Body of pancreas (tissue), 4 donors: ENCODE measurements around the gene CBFB. TPM values are rescaled to one million over a fixed set of nuclear protein-coding genes. Genes with fewer than 3 reads are reported as not detected.
"Not testable (repeated sequence)": the region's sequence is repeated elsewhere in the genome, so short reads cannot be mapped to it uniquely, and the experiment has no call there.

Experiments used
- ATAC-seq: fragments of 150-250 bp; one replicate; pipeline ENCODE4 v1.9.1; 2016
- DNase-seq, 4 donors: peaks; one replicate each; pipeline ENCODE4 v3.0.0-alpha.2; 2019
- H3K27ac ChIP-seq, 4 donors: fragments of 200-600 bp; sonication (generic); 1 replicate in 3 of 4; 2 replicates in 1 of 4; pipeline versions ENCODE4 v1.5.1 to v1.6.1; 2016 to 2019; ENCODE audit warnings: mild to moderate bottlenecking in 1 of 4, mixed read lengths in 1 of 4, moderate library complexity in 1 of 4
- H3K27me3 ChIP-seq, 2 donors: fragments of 200-600 bp; sonication (generic); one replicate each; pipeline ENCODE4 v1.6.0; 2016; ENCODE audit warnings: mild to moderate bottlenecking in 1 of 2
- H3K36me3 ChIP-seq, 2 donors: fragments of 200-600 bp; sonication (generic); replicated peaks in 1 of 2; 2 replicates each; pipeline ENCODE4 v1.5.1; 2016; ENCODE audit warnings: low read depth in 2 of 2; ENCODE audit not compliant: insufficient read depth in 1 of 2
- H3K4me1 ChIP-seq: fragments of 200-600 bp; sonication (generic); one replicate; pipeline ENCODE4 v1.6.0; 2016
- H3K4me3 ChIP-seq, 2 donors: fragments of 200-600 bp; sonication (generic); 1 replicate in 1 of 2; 2 replicates in 1 of 2; pipeline ENCODE4 v1.5.1; 2016 to 2019
- H3K9me3 ChIP-seq, 3 donors: fragments of 200-600 bp; sonication (generic); 1 replicate in 2 of 3; 2 replicates in 1 of 3; pipeline ENCODE4 v1.5.1; 2016
- CTCF ChIP-seq, 7 experiments: fragments of 450-650 bp in 4 of 7; fragments of 200-600 bp in 3 of 7; sonication (generic) in 3 of 7; IDR thresholded peaks; one replicate each; pipeline ENCODE4 v1.5.1; 2016 to 2019; ENCODE audit warnings: antibody characterized with exemption in 7 of 7
- POLR2A ChIP-seq, 3 donors: fragments of 450-650 bp; IDR thresholded peaks; one replicate each; pipeline ENCODE4 v1.6.1; 2016; ENCODE audit warnings: antibody characterized with exemption in 3 of 3, mild to moderate bottlenecking in 2 of 3
- WGBS, 2 donors: methylation state at CpG; one replicate each; pipeline ENCODE4 v1.1.5; 2017; 5-methylcytosine and 5-hydroxymethylcytosine counted together
- intact Hi-C: fragments of 100-400 bp; cut with DNase I; formaldehyde crosslinking; loops from one replicate; pipeline ENCODE4 v1.15.1; 2023
- total RNA-seq, 2 donors: library from RNA; depleted of rRNA; stranded (reverse); fragments of >200 nt; gene quantifications; one replicate each; pipeline ENCODE4 v1.1.0, GENCODE V29; 2016

Gene CBFB
- total RNA-seq, 2 donors from 2014 or later, result 28.0 to 41.9 TPM

GRCh38 chr16:66988197-66988788 lies 40.7 kb upstream of the CBFB start, which contains the start of gene CES4A:
Gene CES4A (plus strand): TSS chr16:66988589. CDS start chr16:66988773, 184 bp downstream.
- DNase-seq (peak in 2 of 4 donors; percentile 49 to 60), ATAC-seq (peak; percentile 65)
- H3K9me3 ChIP-seq, result no peaks in the 10 kb centered on the region
- TF ChIP-seq CTCF (IDR thresholded peaks at IDR 0.05), result no peak
- TF ChIP-seq POLR2A (IDR thresholded peaks at IDR 0.05), result no peak
- H3K36me3 ChIP-seq, result no peaks in the 10 kb centered on the region
- H3K27ac ChIP-seq, result peak within 1 kb of the TSS in 1 of 4 donors; percentile 18
- WGBS, 2 donors, result 62 to 66% methylated on average over 8 to 11 of the region's 11 CpGs
- H3K4me3 ChIP-seq, result no peak within 1 kb of the TSS
- H3K4me1 ChIP-seq, result peaks cover 10% of the 10 kb centered on the region
- no peaks in the 10 kb centered on the region for H3K27me3 ChIP-seq
- intact Hi-C loops, result no loop called here

- intact Hi-C loops, result no loop called here
- Histone ChIP-seq H3K36me3 (no peaks in the 10 kb centered on the region), H3K9me3 (no peaks in the 10 kb centered on the region), H3K27me3 (no peaks in the 10 kb centered on the region), H3K4me3 (no peak overlapping the region), H3K27ac (no peak overlapping the region), H3K4me1 (peaks cover 23% of the 10 kb centered on the region)
- no peak for DNase-seq
- 72 to 81% methylated on average over 2 of the region's 2 CpGs for WGBS, 2 donors
- no peak for ATAC-seq
- TF ChIP-seq CTCF (IDR thresholded peaks at IDR 0.05) (no peak), POLR2A (IDR thresholded peaks at IDR 0.05) (no peak)
These were observed 37.3 kb upstream of the CBFB start for GRCh38 chr16:66991545-66992077.

- intact Hi-C loops, DNase-seq: not testable (repeated sequence)
- 88 to 89% methylated on average over 12 of the region's 12 CpGs for WGBS, 2 donors
These were observed 35.4 kb upstream of the CBFB start for GRCh38 chr16:66993558-66993957.

GRCh38 chr16:66996324-66996982 lies 32.5 kb upstream of the CBFB start:
- Histone ChIP-seq H3K9me3 (no peaks in the 10 kb centered on the region), H3K27ac (peak overlapping the region; percentile 83 to 91 (median 87)), H3K36me3 (no peaks in the 10 kb centered on the region), H3K4me1 (peaks cover 52% of the 10 kb centered on the region), H3K4me3 (no peak overlapping the region), H3K27me3 (no peaks in the 10 kb centered on the region)
- 44 to 49% methylated on average over 5 to 6 of the region's 6 CpGs for WGBS, 2 donors
- ATAC-seq (peak; percentile 92), DNase-seq (peak; percentile 77 to 93 (median 86))
- intact Hi-C loops, result no loop called here
- TF ChIP-seq POLR2A (IDR thresholded peaks at IDR 0.05), result peak in 1 of 3 donors; percentile 38
- TF ChIP-seq CTCF (IDR thresholded peaks at IDR 0.05), result peak in 1 of 7 experiments; percentile 12

More at GRCh38 chr16:66993558-66993957, 35.4 kb upstream of the CBFB start:
- H3K4me3 ChIP-seq, H3K27ac ChIP-seq, H3K9me3 ChIP-seq, ATAC-seq, H3K27me3 ChIP-seq, H3K36me3 ChIP-seq: not testable (repeated sequence)
- H3K4me1 ChIP-seq, result peaks cover 35% of the 10 kb centered on the region

- H3K27me3 ChIP-seq, result no peaks in the 10 kb centered on the region
- no peak for DNase-seq
- no peak overlapping the region for H3K4me3 ChIP-seq
- H3K27ac ChIP-seq, result peak overlapping the region; percentile 83 to 91 (median 87)
- no peaks in the 10 kb centered on the region for H3K9me3 ChIP-seq
- intact Hi-C loops, result no loop called here
- peak; percentile 7 for ATAC-seq
- H3K4me1 ChIP-seq, result peaks cover 55% of the 10 kb centered on the region
- TF ChIP-seq POLR2A (IDR thresholded peaks at IDR 0.05) (no peak), CTCF (IDR thresholded peaks at IDR 0.05) (no peak)
- H3K36me3 ChIP-seq, result no peaks in the 10 kb centered on the region
- 43 to 52% methylated on average over 3 of the region's 3 CpGs for WGBS, 2 donors
These were observed 32.0 kb upstream of the CBFB start for GRCh38 chr16:66996983-66997358.
